Cerebellar cortex (tissue), 1 donor: ENCODE data around the gene DNAAF1.
"Not testable (repeated sequence)": the region's sequence is repeated elsewhere in the genome, so short reads cannot be mapped to it uniquely, and the experiment has no call there.

Experiments
- DNase-seq: peaks from one replicate; pipeline ENCODE4 v3.0.0-alpha.2; 2015; ENCODE audit warnings: low spot score

Gene DNAAF1

DNA sequence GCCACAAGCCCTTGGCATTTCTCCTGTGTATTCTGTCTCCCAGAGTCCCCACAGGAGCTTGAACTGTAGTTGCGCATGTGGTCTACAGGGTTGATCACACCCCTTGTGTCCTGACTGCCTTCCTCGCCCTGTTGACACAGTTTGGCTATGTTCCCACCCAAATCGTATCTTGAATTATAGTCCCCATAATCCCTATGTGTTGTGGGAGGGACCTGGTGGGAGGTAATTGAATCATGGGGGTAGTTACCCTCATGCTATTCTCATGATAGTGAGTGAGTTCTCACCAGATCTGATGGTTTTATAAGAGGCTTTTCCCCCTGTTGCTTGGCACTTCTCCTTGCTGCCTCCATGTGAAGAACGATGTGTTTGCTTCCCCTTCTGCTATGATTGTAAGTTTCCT is 67.0 kb downstream of the DNAAF1 start:
- DNase-seq, result no peak

GRCh38 chr16:84212631-84213030 is 67.5 kb downstream of the DNAAF1 start:
- no peak for DNase-seq

GRCh38 chr16:84214451-84215066 is 69.5 kb downstream of the DNAAF1 start:
- no peak for DNase-seq

DNA sequence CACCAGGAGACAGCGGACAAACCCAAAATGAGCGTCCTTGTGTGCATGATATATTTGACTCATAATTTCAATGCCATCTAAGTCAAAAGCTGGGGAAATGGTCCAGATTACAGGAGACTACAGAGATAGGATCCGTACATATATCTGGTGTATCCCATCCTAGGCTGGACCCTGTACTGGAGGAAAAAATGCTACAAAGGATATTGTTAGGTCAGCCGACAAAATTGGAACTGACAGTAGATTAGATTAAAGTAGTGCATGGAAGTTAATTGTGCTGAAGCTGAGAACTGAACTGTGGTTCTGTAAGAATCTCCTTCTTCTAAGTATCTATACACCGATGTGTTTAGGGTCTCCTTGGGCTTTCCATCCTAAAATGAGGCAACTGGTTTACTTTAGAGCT is 70.4 kb downstream of the DNAAF1 start:
- no peak for DNase-seq

DNA sequence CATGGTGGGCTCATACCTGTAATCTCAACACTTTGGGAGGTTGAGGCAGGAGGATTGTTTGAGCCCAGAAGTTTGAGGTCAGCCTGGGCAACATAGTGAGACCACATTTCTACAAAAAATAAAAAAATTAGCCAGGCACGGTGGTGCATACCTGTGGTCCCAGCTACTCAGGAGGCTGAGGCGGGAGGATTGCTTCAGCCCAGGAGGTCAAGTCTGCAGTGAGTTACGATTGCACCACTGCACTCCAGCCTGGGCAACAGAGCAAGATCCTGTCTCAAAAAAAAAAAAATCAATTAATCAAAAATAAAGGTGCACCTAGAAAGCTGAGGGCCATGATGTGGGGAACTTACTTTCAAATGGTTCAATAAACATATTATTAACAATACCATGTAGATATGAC is 71.0 kb downstream of the DNAAF1 start:
- DNase-seq, result not testable (repeated sequence)

- no peak for DNase-seq
Observed at GRCh38 chr16:84218176-84218823, 73.2 kb downstream of the DNAAF1 start.

DNA sequence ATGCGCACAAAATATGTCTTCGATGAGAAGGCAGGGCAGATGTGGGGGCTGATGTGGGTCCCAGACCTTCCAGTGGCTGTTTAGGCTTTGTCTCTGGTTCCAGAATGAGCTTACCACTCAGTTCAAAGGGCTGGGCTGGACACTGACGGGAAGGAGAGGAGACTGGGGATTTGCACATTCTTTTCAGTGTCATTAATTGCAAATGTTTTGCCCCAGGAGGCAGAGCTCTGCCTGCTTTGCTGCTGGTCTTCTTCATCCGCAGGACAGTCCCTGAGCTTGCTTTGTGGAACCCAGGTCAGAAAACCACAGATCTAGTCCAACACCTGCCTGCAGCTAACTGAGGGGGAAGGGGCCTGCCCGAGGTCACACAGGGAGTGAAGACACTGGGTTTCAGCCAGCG is 73.8 kb downstream of the DNAAF1 start:
- no peak for DNase-seq

GRCh38 chr16:84220851-84221250 is 75.7 kb downstream of the DNAAF1 start:
- no peak for DNase-seq

DNA sequence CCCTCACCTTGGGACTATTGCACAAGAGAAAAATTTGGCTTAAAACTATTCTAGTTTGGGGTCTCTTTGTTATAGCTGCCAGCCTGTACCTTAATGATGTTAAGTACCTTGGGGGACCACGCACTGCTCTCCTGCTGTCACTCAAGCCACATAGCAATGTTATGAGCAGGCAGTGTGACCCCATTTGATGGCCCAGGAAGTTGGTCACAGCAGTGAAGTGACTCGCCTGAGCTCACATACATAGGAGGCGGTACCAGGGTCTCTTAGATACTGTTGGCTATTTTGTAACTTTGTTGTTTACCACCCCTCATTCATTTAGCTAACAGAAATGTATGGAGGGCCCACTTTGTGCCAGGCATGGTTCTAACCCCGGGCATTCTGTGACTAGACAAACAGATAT is 78.3 kb downstream of the DNAAF1 start:
- DNase-seq, result no peak

DNA sequence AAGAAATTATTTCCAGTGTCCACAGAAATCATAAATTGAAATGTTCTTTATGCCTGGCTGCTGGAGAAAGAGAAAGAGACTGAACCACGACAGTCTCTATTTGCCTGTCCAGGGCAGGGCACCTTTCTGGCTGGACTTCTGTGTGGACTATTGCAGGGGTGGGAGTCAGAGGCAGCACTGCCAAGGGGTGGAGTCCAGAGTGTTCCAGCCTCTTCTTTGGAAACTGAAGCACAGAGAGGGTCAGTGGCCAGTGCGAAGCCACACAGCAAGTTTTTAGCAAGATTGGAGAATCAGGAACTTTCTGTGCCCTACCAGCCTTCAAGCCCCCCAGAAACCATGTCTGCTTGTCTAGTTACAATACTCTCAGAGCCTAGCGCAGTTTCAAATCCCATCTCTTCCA is 79.4 kb downstream of the DNAAF1 start:
- DNase-seq, result no peak

GRCh38 chr16:84225126-84225525 is 80.0 kb downstream of the DNAAF1 start:
- no peak for DNase-seq

GRCh38 chr16:84225571-84225970 is 80.5 kb downstream of the DNAAF1 start:
- no peak for DNase-seq

GRCh38 chr16:84226026-84226425 is 80.9 kb downstream of the DNAAF1 start:
- DNase-seq, result no peak
